Caco-2 (cell line): Measurements from ENCODE around the gene CA12. TPM values are rescaled to one million over a fixed set of nuclear protein-coding genes. Genes with fewer than 3 reads are reported as not detected.

ENCODE experiments used
- BruUV-seq: library from RNA; stranded (reverse); fragments of 400-500 nt; replicated peaks from 2 replicates; lab custom pipeline; 2021; lab: Mats Ljungman, UMichigan
- CTCF ChIA-PET: fragments of 300-600 bp; sonication (Branson Sonifier 250); formaldehyde crosslinking; loops from one replicate; lab custom pipeline; 2022; ENCODE audit warnings: antibody characterized with exemption; lab: Charles Lee
- POLR2A ChIA-PET: fragments of 300-600 bp; sonication (Branson Sonifier 250); formaldehyde crosslinking; loops from one replicate; lab custom pipeline; 2022; ENCODE audit warnings: antibody characterized with exemption; lab: Charles Lee
- DNase-seq, 2 experiments: peaks; one replicate each; pipeline versions ENCODE4 v3.0.0 to v3.0.0-alpha.2; 2020 to 2022
- H3K27me3 ChIP-seq: replicated peaks from 2 replicates; pipeline ENCODE4 v1.6.0; 2011; ENCODE audit warnings: low read length; ENCODE audit not compliant: control insufficient read depth, insufficient read depth
- H3K36me3 ChIP-seq: 2 replicates; pipeline ENCODE4 v1.5.1; 2011; ENCODE audit warnings: low read length; ENCODE audit not compliant: control insufficient read depth, insufficient read depth
- H3K4me1 ChIP-seq: fragments of 250-450 bp; sonication (Bioruptor Pico); 2 replicates; pipeline ENCODE4 v1.5.1; 2020; ENCODE audit warnings: mild to moderate bottlenecking
- H3K4me3 ChIP-seq: 2 replicates; pipeline ENCODE4 v1.5.1; 2011; ENCODE audit warnings: low read depth, mild to moderate bottlenecking, control low read depth, low read length
- H3K9me3 ChIP-seq: fragments of 250-450 bp; sonication (Bioruptor Pico); 2 replicates; pipeline ENCODE4 v1.5.1; 2020; ENCODE audit warnings: mild to moderate bottlenecking, moderate library complexity
- H3K27ac Mint-ChIP-seq: one replicate; pipeline ENCODE4 v1.8.0; 2022; ENCODE audit warnings: mixed read lengths; ENCODE audit not compliant: unreplicated experiment
- H3K27me3 Mint-ChIP-seq: one replicate; pipeline ENCODE4 v1.8.0; 2022; ENCODE audit warnings: mixed read lengths; ENCODE audit not compliant: insufficient read depth, unreplicated experiment
- H3K36me3 Mint-ChIP-seq: one replicate; pipeline ENCODE4 v1.8.0; 2022; ENCODE audit warnings: mild to moderate bottlenecking, mixed read lengths; ENCODE audit not compliant: insufficient read depth, unreplicated experiment
- H3K4me1 Mint-ChIP-seq: one replicate; pipeline ENCODE4 v1.8.0; 2022; ENCODE audit warnings: low read depth, mixed read lengths; ENCODE audit not compliant: unreplicated experiment
- H3K4me3 Mint-ChIP-seq: one replicate; pipeline ENCODE4 v1.8.0; 2022; ENCODE audit warnings: mild to moderate bottlenecking, moderate library complexity, mixed read lengths; ENCODE audit not compliant: unreplicated experiment
- H3K9me3 Mint-ChIP-seq: one replicate; pipeline ENCODE4 v1.8.0; 2022; ENCODE audit warnings: mixed read lengths; ENCODE audit not compliant: unreplicated experiment
- CTCF ChIP-seq, 2 experiments: fragments of 200-600 bp in 1 of 2; IDR thresholded peaks; 1 replicate in 1 of 2; 2 replicates in 1 of 2; pipeline versions ENCODE4 v1.5.1 to v1.8.0; 2011 to 2022; ENCODE audit warnings: antibody characterized with exemption in 1 of 2, control low read depth in 1 of 2, inconsistent platforms in 1 of 2, low read depth in 1 of 2, low read length in 1 of 2, mild to moderate bottlenecking in 1 of 2, moderate library complexity in 1 of 2; ENCODE audit not compliant: insufficient read depth in 1 of 2, severe bottlenecking in 1 of 2, unreplicated experiment in 1 of 2
- intact Hi-C: fragments of 100-400 bp; cut with micrococcal nuclease; formaldehyde crosslinking; loops from one replicate; pipeline ENCODE4 v1.10.0; 2022; ENCODE audit not compliant: unreplicated experiment
- total RNA-seq: library from RNA; stranded (reverse); gene quantifications from 2 replicates; pipeline ENCODE4 v1.2.3, GENCODE V29; 2022

CA12 gene
- total RNA-seq, 1 experiment from 2014 or later = 1.0 TPM

- no peak overlapping the region for H3K27ac Mint-ChIP-seq
These were observed 44.6 kb downstream of the CA12 start for GRCh38 chr15:63337046-63337445.

GRCh38 chr15:63335543-63336240 lies 46.0 kb downstream of the CA12 start:
- H3K27me3 ChIP-seq = no peaks in the 10 kb centered on the region
- no peak for TF ChIP-seq CTCF (IDR thresholded peaks at IDR 0.05; ENCODE audit: insufficient read depth in 1 of 2, low read depth in 1 of 2, low read length in 1 of 2, severe bottlenecking in 1 of 2, unreplicated experiment in 1 of 2)
- H3K9me3 ChIP-seq = no peaks in the 10 kb centered on the region
- no peaks in the 10 kb centered on the region for H3K4me1 ChIP-seq
- no peak overlapping the region for H3K4me3 ChIP-seq
- no peak for DNase-seq
- Mint-ChIP-seq H3K4me3 (no peak overlapping the region), H3K27me3 (no peaks in the 10 kb centered on the region), H3K9me3 (no peaks in the 10 kb centered on the region), H3K36me3 (no peaks in the 10 kb centered on the region), H3K4me1 (no peaks in the 10 kb centered on the region), H3K27ac (no peak overlapping the region)
- no TSS peak for BruUV-seq
- no peaks in the 10 kb centered on the region for H3K36me3 ChIP-seq
- POLR2A ChIA-PET = no interaction called here
- CTCF ChIA-PET = no interaction called here
- intact Hi-C loops = no loop called here

More at GRCh38 chr15:63337046-63337445, 44.6 kb downstream of the CA12 start:
- H3K9me3 ChIP-seq = no peaks in the 10 kb centered on the region
- H3K4me3 ChIP-seq = no peak overlapping the region
- Mint-ChIP-seq H3K27me3 (no peaks in the 10 kb centered on the region), H3K4me3 (no peak overlapping the region), H3K4me1 (no peaks in the 10 kb centered on the region), H3K36me3 (no peaks in the 10 kb centered on the region), H3K9me3 (no peaks in the 10 kb centered on the region)
- no peak for DNase-seq
- no peaks in the 10 kb centered on the region for H3K27me3 ChIP-seq
- POLR2A ChIA-PET = no interaction called here
- no peak for TF ChIP-seq CTCF (IDR thresholded peaks at IDR 0.05; ENCODE audit: insufficient read depth in 1 of 2, low read depth in 1 of 2, low read length in 1 of 2, severe bottlenecking in 1 of 2, unreplicated experiment in 1 of 2)
- BruUV-seq = no TSS peak
- no peaks in the 10 kb centered on the region for H3K4me1 ChIP-seq
- CTCF ChIA-PET = no interaction called here
- intact Hi-C loops = no loop called here
- no peaks in the 10 kb centered on the region for H3K36me3 ChIP-seq

GRCh38 chr15:63334821-63335220 lies 46.8 kb downstream of the CA12 start:
- DNase-seq = no peak
- H3K9me3 ChIP-seq = no peaks in the 10 kb centered on the region
- CTCF ChIA-PET = no interaction called here
- H3K36me3 ChIP-seq = no peaks in the 10 kb centered on the region
- H3K27me3 Mint-ChIP-seq = no peaks in the 10 kb centered on the region
- no peak for TF ChIP-seq CTCF (IDR thresholded peaks at IDR 0.05; ENCODE audit: insufficient read depth in 1 of 2, low read depth in 1 of 2, low read length in 1 of 2, severe bottlenecking in 1 of 2, unreplicated experiment in 1 of 2)
- BruUV-seq = no TSS peak
- H3K4me3 Mint-ChIP-seq = no peak overlapping the region
- no peak overlapping the region for H3K27ac Mint-ChIP-seq
- H3K4me1 ChIP-seq = no peaks in the 10 kb centered on the region
- no peaks in the 10 kb centered on the region for H3K27me3 ChIP-seq
- POLR2A ChIA-PET = no interaction called here
- no peaks in the 10 kb centered on the region for H3K36me3 Mint-ChIP-seq
- H3K9me3 Mint-ChIP-seq = no peaks in the 10 kb centered on the region
- intact Hi-C loops = no loop called here
- no peak overlapping the region for H3K4me3 ChIP-seq
- H3K4me1 Mint-ChIP-seq = no peaks in the 10 kb centered on the region
